Caki2 (cell line): ENCODE measurements around the gene ZNF25. TPM values are rescaled to one million over a fixed set of nuclear protein-coding genes. Genes with fewer than 3 reads are reported as not detected.
"Not testable (repeated sequence)": the region's sequence is repeated elsewhere in the genome, so short reads cannot be mapped to it uniquely, and the experiment has no call there.

Experiments used
- DNase-seq: peaks from one replicate; pipeline ENCODE4 v3.0.0-alpha.2; 2015; ENCODE audit warnings: low read depth
- in situ Hi-C: cut with HindIII; loops from 2 replicates; pipeline ENCODE4 v1.10.0; 2016; ENCODE audit warnings: low sequenced_read_pairs, low pct_unique_long_range_greater_than_20kb, mixed read lengths
- total RNA-seq: library from RNA; depleted of rRNA; stranded (reverse); fragments of >200 nt; shearing (Covaris generic); gene quantifications from 2 replicates; pipeline ENCODE4 v1.2.3, GENCODE V29; 2014; ENCODE audit warnings: low replicate concordance; rRNA removed

The ZNF25 gene
- total RNA-seq, 1 experiment from 2014 or later, result 1.7 TPM

DNA sequence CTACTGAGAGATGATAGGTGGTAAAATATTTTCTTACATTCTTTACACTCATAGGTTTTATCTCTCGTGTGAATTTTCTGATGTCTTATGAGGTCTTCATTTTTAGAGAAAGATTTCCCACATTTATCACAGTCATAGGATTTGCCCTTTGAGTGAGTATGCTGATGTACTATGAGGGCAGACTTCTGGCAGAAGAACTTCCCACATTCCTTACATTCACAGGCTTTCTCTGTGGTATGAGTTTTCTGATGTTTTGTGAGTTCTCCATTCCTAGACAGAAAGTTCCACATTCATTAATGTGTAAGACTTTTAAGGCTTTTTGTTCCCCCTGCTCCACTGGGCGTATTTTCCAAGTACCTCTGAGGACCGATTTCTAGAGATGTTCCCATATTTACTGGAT lies 23.5 kb downstream of the ZNF25 start:
- no peak for DNase-seq
- in situ Hi-C loops, result no loop called here

DNA sequence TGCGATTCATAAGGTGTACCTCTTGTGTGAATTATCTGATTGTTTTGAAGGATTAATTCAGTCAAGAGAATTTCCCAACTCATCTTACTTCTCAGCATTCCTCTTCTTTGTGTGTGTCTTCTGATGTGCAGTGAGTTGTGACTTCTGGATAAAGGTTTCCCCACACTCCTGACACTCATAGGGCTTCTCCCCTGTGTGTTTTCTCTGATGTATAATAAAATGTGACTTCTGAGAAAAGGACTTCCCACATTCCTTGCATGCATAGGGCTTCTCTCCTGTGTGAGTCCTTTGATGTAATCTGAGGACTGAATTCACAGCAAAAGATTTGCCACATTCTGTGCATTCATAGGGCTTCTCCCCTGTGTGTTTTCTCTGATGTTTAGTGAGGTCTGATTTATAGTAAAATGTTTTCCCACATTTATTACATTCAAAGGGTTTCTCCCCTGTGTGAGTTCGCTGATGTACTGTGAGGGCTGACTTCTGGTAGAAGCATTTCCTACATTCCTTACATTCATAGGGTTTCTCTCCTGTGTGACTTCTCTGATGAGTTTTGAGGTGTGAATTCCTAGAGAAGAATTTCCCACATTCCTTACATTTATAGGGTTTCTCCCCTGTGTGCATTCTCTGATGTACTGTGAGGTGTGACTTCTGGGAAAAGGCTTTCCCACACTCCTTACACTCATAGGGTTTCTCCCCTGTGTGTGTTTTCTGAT lies 24.2 kb downstream of the ZNF25 start:
- in situ Hi-C loops, result no loop called here
- peak; percentile 66 for DNase-seq

DNA sequence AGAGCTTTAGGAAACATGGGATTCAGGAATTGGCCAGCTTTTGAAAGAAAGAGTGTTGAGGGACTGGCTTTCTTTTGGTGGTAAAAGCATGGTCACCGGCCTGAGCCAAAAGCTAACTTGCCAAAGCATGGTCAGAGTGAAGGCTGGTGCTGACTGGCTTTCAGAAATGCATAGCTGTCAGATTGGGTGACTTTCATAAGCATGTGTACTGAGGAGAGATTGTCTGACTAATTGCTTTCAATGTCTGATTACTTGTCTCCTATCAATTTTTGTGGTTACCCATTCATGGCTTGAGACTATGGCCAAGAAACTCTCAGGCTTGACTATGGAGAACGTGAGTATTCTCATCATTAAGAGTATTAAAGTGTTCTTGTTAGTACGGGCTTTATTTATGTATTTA lies 28.2 kb downstream of the ZNF25 start:
- in situ Hi-C loops, result no loop called here
- no peak for DNase-seq

DNA sequence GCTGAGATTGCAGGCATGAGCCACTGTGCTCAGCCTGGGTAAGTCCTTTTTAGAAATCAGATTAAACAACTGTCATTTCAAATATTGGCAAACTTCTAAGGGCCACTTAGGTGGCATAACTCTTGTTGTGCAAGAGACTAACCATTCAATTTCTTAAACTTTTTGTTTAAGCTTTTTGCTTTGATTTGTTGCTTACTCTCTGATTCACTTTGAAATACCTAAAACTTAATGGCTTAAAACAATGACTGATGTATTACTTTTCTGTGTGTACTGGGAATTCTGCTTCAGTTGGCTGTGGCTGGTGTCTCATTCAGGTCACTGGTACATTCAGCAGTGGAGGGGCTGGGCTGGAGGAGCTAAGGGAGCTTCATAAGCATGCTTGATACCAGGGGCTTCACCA lies 28.9 kb downstream of the ZNF25 start:
- peak; percentile 28 for DNase-seq
- in situ Hi-C loops, result no loop called here

DNA sequence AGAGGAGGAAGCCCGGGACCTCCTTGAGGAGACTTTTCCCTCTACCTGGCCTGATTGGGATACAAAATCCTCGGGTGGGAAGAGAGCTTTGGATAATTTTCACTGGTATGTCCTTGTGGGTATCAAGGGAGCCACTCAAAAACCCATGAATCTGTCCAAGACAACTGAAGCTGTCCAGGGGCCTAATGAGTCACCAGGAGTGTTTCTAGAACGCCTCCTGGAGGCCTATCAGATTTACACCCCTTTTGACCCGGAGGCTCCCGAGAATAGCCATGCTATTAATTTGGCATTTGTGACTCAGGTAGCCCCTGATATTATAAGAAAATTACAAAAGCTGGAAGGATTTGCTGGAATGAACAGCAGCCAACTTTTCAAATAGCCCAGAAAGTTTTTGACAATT lies 38.6 kb downstream of the ZNF25 start:
- DNase-seq, result no peak
- in situ Hi-C loops, result no loop called here

DNA sequence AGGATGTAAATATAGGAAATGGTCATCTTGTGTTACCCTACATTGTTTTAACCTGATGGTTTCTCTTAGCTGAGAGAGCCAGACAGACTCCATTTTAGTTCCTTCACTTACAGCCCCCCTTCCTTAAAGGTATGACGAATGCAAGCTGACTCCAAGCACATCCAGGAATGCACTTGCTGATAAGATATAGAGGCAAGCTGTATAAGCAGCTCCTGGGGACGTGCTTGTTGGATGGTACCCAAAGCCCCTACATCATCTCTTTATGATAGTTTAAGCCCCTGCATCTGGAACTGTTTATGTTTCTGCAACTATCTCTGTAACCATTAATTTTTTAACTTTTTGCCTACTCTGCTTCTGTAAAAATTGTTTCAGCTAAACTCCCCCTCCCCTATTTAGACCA lies 41.7 kb downstream of the ZNF25 start:
- in situ Hi-C loops, result no loop called here

DNA sequence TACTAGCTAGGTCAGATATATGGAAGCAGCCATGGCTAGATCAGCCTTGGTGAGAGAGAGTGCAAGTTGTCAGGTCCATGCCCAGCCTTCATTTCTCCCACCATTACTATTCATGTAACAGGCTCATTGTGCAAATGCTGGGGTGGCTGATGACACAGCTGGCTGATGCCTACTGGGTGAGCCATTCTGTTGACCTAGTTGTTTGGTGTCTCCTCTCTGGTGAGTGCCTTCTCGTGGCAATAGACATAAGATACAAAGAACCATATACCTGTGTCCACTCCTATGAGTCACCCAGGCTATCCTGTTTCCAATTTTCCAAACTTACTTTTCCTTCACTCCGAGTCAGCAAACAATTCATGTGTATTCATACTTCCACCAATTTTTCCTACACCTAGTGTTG lies 46.0 kb downstream of the ZNF25 start:
- DNase-seq, result no peak
- in situ Hi-C loops, result no loop called here

More for the DNA sequence above, 41.7 kb downstream of the ZNF25 start:
- DNase-seq, result no peak

DNA sequence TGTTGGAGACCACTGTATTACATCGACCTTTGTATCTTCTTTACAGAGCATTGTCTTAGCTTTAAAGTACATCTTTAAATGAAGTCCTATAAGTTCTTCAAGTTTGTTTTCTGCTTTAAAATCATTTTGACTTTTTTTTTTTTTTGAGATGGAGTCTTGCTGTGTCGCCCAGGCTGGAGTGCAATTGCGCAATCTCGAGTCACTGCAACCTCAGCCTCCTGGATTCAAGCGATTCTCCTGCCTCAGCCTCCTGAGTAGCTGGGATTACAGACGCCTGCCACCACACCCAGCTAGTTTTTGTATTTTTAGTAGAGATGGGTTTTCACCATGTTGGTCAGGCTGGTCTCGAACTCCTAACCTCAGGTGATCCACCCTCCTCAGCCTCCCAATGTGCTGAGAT lies 68.3 kb downstream of the ZNF25 start:
- in situ Hi-C loops, DNase-seq: not testable (repeated sequence)

DNA sequence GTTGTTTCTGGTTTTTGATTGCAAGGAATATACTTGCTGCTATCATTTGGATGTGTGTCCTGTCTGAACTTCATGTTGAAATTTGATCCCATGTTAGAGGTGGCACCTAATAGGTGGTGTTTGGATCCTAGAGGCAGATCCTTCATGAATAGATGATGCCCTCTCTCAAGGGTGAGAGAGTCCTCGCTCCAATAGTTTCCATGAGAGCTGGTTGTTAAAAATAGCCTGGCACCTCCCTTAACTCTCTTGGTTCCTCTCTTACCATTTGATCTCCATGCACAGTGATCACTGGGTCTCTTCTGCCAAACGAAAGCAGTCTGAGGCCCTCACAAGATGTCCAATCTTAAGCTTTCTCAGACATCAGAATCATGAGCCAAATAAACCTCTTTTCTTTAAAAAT lies 70.1 kb downstream of the ZNF25 start:
- no peak for DNase-seq
- in situ Hi-C loops, result no loop called here

Other genes with a start within 250 kb of the ZNF25 start
- 17.3 and 25.5 TPM in 2 replicates for gene ZNF248, start 119.0 kb downstream of the ZNF25 start, total RNA-seq
- gene ZNF33A, start 34.0 kb upstream of the ZNF25 start, total RNA-seq, result 3.2 and 6.4 TPM in 2 replicates
- gene ZNF37A, start 117.7 kb upstream of the ZNF25 start, total RNA-seq, result 1.8 and 2.6 TPM in 2 replicates